ENCODE results near the gene TMEM129.

Gene TMEM129

GRCh38 chr4:1714303-1715001, 6.7 kb downstream of the TMEM129 start:
- TF ChIP-seq GATA2 (IDR thresholded peaks at IDR 0.05; ENCODE audit: low read depth, low read length), result no peak
- TF ChIP-seq GATA3 (IDR thresholded peaks at IDR 0.05; ENCODE audit: low read depth, low read length), result no peak

GRCh38 chr4:1713003-1713851, 7.9 kb downstream of the TMEM129 start:
- TF ChIP-seq GATA2 (IDR thresholded peaks at IDR 0.05; ENCODE audit: low read depth, low read length) (no peak), GATA3 (IDR thresholded peaks at IDR 0.05; ENCODE audit: low read depth, low read length) (no peak)

- TF ChIP-seq GATA3 (IDR thresholded peaks at IDR 0.05; ENCODE audit: low read depth, low read length), result no peak
- no peak for TF ChIP-seq GATA2 (IDR thresholded peaks at IDR 0.05; ENCODE audit: low read depth, low read length)
These were observed 8.7 kb downstream of the TMEM129 start, which contains the start of gene SLBP for GRCh38 chr4:1712216-1713002. SLBP (minus strand) TSS chr4:1712319; CDS start chr4:1712188, 131 bp downstream.

GRCh38 chr4:1711571-1712215, 9.4 kb downstream of the TMEM129 start:
- TF ChIP-seq GATA3 (IDR thresholded peaks at IDR 0.05; ENCODE audit: low read depth, low read length) (no peak), GATA2 (IDR thresholded peaks at IDR 0.05; ENCODE audit: low read depth, low read length) (no peak)

- TF ChIP-seq GATA2 (IDR thresholded peaks at IDR 0.05; ENCODE audit: low read depth, low read length) (no peak), GATA3 (IDR thresholded peaks at IDR 0.05; ENCODE audit: low read depth, low read length) (no peak)
These were observed 10.0 kb downstream of the TMEM129 start for GRCh38 chr4:1711055-1711570.

- TF ChIP-seq GATA3 (IDR thresholded peaks at IDR 0.05; ENCODE audit: low read depth, low read length) (no peak), GATA2 (IDR thresholded peaks at IDR 0.05; ENCODE audit: low read depth, low read length) (no peak)
These were observed 12.5 kb downstream of the TMEM129 start for GRCh38 chr4:1708581-1708980.

GRCh38 chr4:1706358-1706757, 14.8 kb downstream of the TMEM129 start:
- no peak for TF ChIP-seq GATA3 (IDR thresholded peaks at IDR 0.05; ENCODE audit: low read depth, low read length)
- TF ChIP-seq GATA2 (IDR thresholded peaks at IDR 0.05; ENCODE audit: low read depth, low read length), result no peak

GRCh38 chr4:1705732-1706131, 15.4 kb downstream of the TMEM129 start:
- no peak for TF ChIP-seq GATA3 (IDR thresholded peaks at IDR 0.05; ENCODE audit: low read depth, low read length)
- no peak for TF ChIP-seq GATA2 (IDR thresholded peaks at IDR 0.05; ENCODE audit: low read depth, low read length)

GRCh38 chr4:1703867-1704266, 17.3 kb downstream of the TMEM129 start:
- TF ChIP-seq GATA3 (IDR thresholded peaks at IDR 0.05; ENCODE audit: low read depth, low read length), result no peak
- no peak for TF ChIP-seq GATA2 (IDR thresholded peaks at IDR 0.05; ENCODE audit: low read depth, low read length)

GRCh38 chr4:1695913-1696312, 25.2 kb downstream of the TMEM129 start:
- TF ChIP-seq GATA2 (IDR thresholded peaks at IDR 0.05; ENCODE audit: low read depth, low read length) (no peak), GATA3 (IDR thresholded peaks at IDR 0.05; ENCODE audit: low read depth, low read length) (no peak)

GRCh38 chr4:1693131-1693896, 27.8 kb downstream of the TMEM129 start:
- TF ChIP-seq GATA2 (IDR thresholded peaks at IDR 0.05; ENCODE audit: low read depth, low read length) (no peak), GATA3 (IDR thresholded peaks at IDR 0.05; ENCODE audit: low read depth, low read length) (no peak)

GRCh38 chr4:1691737-1692373, 29.3 kb downstream of the TMEM129 start:
- TF ChIP-seq GATA2 (IDR thresholded peaks at IDR 0.05; ENCODE audit: low read depth, low read length), result no peak
- TF ChIP-seq GATA3 (IDR thresholded peaks at IDR 0.05; ENCODE audit: low read depth, low read length), result no peak

Measured in SH-SY5Y (cell line).